GM21381 (cell line): ENCODE measurements around the gene SHC4.
"Not testable (repeated sequence)": the region's sequence is repeated elsewhere in the genome, so short reads cannot be mapped to it uniquely, and the experiment has no call there.

Experiments
- ATAC-seq: cut with Tn5 transposase; IDR thresholded peaks from one replicate; pipeline ENCODE4 v1.9.1; 2021; ENCODE audit warnings: mild to moderate bottlenecking, moderate library complexity; ENCODE audit not compliant: unreplicated experiment

The SHC4 gene

DNA sequence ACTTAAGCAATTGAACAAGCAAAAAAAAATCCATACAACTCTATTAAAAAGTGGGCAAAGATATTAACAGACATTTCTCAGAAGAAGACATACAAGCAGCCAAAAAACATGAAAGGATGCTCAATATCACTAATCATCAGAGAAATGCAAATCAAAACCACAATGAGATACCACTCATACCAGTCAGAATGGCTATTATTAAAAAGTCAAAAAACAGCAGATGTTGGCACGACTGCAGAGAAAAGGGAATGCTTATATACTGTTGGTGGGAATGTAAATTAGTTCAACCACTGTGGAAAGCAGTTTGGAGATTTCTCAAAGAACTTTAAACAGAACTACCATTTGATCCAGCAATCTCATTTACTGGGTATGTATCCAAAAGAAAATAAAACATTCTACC, 7.2 kb upstream of the SHC4 start:
- not testable (repeated sequence) for ATAC-seq

DNA sequence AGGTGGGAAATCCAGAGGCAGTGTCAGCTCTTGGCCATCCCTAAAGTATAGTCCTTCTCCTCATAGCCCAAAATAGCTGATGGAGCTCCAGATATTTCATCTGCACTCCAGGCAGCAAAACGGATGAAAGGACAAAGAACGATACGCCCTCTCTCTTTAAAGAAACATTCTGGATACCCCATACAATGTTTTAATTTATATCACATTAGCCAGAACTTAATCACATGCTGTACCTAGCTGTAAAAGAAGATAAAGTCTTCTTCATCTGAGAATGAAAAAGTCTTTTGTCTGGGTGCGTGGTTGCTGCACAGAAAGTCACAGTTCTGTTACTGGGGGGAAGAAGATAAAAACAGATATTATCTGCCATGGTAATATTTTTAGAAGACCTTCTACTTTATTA, 4.3 kb upstream of the SHC4 start:
- no peak for ATAC-seq

DNA sequence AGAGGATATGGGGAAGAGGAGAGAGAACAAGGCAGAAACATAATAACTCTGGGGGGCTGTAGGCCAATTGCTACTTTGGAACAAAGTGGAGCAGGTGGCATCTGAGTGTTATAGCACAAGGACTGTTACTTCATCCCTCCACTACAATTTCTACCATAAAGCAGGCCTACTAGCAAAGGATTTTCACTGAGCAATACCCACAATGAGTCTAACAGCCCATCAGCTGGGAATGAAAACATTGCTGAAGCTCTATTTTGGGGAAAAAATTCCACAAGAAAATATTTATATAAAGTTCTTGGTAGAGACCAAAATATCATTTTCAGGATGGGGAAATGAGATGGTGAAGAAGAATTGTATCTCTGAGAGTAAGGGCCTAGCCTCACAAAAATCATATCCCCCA, 3.6 kb upstream of the SHC4 start:
- no peak for ATAC-seq

DNA sequence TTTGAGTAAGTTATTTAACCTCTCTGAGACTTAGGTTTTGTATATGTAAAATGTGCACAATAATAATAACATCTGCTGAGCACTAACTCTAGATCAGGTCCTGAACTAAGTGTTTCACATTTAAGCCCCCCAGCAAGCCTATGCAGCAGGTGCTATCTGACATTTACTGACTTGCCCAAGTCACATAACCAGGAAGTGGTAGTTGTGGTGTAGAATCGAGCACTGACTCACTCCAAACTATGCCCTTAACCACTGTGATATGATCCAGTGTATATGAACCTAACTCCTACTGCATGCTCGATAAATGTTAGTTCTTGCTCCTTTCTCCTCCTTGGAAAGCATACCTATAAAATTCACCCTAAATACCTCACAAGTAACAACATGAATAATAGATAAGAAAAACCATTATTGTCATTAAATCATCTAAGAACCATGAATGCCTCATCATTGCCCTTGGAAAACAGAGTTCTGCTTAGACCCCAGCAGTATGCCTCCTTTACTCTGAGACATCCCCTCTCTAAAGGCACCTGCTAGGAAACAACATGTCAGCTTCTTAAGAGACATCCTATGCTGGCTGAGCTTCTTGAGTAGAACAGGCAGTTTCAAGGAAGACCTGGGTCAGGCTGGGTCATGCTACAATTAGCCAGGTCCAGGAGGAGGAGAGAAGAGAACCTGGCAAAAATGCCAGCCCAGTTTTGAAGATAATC, 3.0 kb upstream of the SHC4 start:
- ATAC-seq, result peak; percentile 84

DNA sequence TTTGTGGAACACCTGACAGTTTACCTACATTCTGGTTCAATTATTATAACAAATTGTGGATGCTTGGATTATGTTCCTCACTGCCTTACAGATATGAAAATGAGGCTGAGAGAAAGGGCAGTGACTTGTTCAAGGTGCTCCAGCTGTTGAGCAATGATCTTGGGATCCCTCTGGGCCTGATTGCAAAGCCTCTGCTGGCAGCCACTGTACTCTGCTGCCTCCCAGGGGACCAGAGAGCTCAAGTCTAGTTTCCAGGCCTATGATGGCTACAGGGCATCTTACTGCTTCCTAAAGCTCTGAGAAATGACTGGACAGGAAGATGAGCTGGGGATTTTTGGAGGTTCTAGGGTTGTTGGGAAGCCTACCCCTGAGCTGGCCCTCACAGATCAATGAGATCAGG, 2.3 kb upstream of the SHC4 start:
- peak; percentile 57 for ATAC-seq

DNA sequence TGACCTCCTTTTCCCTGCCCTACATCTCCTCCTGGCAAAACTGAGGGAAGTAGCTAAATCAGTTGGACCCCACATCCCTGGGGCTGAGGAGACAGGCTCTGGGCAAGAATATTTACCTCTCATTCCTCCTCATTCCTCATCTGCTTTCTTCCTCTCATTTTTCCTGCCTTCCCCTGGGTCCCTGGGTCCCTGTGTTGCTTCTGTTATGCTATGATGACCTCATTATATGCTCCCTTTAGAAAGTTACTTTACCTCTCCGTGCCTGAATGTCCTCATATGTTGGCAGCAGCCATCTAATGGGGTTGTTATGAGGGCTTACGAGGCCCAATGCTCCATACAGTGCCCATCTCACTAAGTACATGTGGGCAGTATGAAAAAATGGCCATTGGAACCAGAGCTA, 1.2 kb upstream of the SHC4 start:
- no peak for ATAC-seq

DNA sequence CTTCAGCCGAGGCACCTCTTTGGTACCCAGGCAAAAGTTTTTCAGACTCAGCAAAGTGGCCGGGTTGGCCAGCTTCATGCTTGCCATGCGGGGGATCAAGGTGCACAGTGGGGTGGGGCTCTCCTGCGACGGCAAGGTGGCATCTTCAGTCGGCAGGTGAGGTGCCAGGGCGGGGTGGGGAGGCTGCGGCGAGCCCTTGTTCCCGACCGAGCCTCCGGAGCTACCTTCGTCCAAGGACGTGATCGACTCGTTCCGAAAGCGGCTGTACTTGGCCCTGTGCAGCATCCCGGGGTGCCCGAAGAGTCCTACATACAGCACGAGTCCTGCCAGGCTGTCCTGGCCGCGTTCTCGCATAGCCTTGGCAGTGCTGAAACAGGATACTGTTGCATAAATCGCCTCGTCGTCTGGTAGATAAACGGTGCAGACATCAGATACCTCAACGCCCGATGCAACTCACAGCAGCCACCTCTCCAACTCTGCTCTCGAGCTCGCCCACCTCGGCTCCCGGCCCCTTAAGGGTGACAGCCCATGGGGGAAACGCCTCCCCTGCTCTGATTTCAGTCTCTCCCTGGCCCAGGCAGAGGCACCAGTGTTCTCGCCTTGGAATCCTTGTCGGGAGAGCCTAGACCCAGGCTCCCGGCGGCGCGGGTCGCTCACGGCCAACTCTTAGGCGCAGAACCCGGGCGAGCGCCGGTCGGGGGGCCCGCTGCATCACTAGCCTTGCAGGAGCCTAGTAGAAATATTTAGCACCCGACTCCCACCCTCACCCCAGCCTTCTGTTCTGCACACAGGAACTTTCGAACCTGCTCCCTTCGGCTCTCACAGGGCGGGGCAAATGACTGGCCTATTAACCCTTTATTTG, 826 bp downstream of the SHC4 start:
- no peak for ATAC-seq

DNA sequence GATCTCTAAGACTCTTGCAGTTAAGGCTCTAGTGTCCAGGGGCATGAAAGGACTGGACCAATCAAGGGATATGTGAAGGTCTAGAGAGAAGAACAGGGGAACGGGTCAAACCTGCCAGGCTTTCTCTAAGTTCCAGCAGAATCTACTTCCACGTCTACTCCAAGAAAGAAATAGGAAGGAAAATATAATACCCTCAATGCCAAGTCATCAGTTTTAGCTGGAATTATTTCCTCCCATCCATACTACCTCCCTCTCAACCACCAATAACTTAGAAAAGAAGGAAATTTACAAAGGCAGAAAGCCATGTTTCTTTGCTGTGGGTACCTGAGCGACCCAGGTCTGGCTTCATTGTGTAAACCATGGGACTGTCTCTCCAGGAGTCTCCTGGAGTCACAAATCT, 7.8 kb downstream of the SHC4 start:
- no peak for ATAC-seq

DNA sequence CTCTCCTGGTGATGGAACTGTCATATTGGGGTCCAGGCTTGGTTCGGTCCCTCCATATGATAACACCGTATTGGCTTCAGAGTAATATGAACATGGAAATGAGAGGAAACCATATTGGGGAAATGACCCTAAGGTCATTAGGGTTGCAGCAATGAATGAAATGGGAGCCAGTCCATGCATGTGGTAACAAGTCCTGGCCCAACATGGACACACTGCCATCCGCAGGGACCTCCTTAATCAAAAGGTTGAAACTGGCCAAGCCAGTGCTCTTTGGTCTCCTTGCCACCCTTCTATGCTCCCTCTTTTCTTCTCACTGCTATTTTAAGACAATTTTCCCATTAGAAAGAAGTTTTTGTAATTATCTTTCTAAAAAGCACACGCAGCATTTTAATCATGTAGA, 8.3 kb downstream of the SHC4 start:
- ATAC-seq, result no peak

DNA sequence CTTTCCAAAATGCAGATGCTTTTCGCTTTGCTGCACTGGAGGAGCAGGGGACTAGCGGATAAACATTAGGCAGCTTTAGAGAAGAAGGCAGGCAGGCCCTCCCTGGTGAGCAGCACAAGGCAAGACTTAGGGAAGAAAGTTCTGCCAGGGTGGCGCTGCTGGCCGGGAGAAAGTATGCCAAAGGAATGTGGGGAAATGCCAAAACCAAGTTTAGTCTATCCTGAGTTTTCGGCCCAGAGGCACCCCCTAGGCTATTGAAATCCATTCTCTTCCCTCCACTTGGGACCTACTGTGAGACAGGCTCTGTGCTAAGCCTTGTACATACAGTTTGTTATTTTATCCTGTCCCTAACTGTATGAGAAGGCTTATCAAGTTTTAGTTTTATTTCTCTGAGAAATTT, 9.2 kb downstream of the SHC4 start:
- no peak for ATAC-seq

DNA sequence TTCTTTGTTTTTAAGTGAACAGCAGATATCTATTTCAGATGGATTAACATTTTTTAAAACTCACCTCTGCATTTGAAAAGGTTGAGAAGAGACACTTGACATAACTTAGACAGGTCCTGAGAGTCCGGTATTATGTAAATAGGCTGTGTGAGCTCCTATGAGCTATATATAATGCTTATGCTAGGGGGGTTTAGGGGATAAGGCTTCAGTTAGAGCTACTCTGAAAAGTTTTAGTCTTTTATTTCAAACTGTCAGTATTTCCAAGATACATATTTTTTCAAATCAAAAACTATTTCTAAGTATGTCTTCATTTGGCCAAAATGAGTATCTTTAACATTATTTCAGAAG, 16.9 kb downstream of the SHC4 start:
- no peak for ATAC-seq

DNA sequence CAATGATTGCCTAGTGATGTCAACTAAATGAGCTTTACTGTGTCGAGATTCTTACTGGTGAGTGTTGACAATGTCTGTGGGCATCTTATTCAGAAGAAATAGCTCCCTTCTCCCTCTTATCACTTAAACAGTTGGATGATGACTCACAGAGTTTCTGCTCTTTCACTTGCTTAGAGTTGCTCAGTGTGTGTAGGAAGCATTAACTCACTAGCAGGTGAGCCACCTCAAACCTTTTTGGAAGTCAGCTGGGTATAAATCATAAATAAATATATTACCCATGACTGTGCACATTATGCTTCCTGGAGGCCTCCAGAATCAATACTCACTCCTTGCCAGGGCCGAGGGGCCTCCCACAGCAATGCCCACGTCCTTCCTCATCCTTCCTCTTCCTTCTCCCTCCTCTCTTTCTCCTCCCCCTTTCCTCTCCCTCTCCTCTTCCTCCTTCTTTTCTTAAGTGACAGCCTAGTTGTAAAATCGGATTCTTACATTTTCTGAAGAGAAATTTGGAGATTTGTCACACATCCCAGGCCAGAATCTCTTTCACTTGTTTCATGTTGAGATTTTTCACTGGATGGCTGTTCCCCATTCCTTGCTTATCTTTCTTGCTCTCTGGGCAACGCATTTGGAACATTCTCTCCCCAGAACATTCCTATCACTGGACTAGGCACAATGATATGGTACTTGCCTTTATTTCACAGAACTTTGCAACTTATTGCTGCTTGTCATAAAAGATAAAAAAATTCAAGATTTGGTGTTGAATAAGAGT, 17.5 kb downstream of the SHC4 start:
- no peak for ATAC-seq

DNA sequence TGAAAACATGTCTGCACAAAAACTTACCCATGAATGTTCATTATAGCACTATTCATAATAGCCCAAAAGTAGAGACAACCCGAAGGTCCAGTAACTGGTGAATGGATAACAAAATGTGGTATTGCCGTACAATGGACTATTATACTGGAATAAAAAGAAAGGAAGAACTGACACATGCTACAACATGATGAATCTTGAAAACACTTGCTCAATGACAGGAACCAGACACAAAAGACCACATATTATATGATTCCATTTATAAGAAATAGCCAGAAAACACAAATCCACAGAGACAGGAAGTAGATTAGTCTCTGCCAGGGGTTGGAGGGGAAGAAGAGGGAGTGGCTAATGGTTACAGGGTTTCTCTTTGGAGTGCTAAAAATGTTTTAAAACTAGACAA, 18.3 kb downstream of the SHC4 start:
- ATAC-seq, result no peak

DNA sequence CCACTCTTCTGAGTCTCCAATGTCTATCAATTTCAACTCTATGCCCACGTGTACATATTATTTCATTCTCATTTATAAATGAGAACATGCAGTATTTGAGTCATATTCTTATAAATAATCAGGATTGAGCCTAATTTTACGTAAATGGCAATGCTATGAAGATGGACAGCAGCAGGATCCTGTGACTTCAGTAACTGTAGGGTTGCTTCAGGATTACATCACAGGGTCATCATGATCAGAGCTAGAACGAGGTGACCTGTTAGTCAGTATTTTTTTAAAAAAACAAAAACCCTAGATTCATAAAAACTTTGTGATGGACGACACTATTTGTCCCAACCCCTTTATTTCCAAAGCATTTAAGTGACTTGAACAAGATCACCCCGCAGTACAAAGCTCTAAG, 21.8 kb downstream of the SHC4 start:
- ATAC-seq, result no peak

DNA sequence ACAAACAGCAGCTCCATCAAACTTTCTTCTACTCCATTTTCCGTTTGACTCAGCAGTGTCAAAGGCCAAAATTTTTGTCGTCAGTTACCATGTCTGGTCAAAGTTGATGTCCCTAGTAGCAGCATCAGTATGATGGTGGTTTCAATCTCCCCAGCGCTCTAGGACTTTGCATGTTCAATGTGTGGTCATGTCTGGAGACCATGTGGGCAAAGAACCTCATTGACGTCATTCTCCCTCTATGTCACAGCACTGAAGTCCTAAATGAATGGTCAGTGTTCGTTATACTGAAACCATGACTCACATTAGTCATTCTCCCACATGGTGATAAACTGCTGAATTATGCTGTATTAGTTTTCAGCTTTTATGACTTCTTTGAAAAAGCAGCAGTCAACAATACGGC, 23.2 kb downstream of the SHC4 start:
- ATAC-seq, result peak; percentile 87

DNA sequence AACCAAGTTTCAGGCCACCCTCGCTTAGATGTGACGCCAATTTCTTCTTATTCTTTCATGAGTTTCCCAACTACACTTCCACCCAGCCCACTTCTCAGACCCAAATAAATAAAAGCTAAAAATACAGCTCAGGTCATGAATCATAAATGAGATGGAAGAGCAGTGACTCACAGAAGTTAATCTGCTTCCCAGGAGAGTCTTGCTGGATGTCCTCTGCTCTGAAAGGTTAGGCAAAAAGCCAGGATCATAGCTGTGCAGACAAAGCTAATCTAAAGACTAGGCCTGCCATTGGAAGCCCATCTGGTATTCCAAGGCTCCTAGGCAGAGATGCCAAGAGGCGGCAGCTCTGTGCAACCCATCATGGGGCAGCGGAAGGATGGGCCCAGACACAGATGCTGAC, 24.1 kb downstream of the SHC4 start:
- no peak for ATAC-seq

DNA sequence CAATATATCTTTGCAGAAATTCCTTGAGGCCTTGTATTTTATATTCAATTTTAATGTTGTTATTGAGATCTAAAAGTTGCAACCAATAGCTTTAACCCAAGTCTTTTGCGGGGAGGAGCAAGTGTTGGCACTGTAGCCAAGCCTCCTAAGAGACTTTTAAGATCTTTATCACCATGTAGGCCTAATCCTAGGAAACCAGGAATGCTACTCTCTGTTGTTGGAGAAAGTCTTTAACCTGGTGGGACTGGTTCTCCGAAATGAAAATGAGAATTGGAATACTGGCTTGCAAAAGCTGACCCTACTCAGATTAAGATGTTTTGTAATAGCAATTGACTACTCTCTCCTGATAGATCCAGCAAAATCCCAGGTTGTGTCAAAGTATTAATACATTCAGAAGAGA, 25.8 kb downstream of the SHC4 start:
- ATAC-seq, result no peak

DNA sequence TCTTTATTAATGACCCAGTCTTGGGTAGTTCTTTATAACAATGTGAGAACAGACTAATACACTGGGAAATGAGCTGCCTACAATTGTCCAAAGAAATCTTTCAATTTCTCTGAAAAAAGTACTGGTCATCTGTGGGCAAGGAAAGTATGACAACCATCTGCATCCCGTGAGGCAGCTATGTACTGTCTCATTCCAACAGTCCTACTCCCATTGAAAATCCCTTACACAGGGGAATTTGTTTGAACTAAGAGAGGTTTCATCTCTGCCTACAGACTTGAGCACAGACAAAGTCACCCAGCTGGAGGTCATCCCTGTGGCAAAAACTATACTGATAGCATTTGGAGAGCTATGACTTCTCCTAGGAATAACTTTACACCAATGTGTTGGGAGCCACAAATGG, 27.1 kb downstream of the SHC4 start:
- no peak for ATAC-seq

DNA sequence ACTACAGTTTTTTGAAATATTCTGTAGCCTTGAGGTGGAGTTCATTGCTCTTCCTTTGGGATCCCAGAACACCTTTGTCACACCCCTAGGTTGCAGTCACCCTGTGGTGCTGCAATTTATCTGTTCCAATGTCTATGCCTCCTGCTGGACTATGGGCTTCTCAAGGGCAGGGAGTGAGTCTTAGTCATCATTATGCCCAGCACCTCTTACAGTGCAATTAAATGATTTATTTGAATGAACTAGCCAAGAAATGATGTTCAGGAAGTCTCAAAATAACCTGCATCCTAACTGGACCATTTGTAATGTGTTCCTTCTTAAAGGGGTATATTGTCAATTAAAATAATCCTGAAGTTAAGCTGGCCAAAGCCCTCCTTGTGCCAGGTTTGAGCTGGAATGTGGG, 28.5 kb downstream of the SHC4 start:
- no peak for ATAC-seq

DNA sequence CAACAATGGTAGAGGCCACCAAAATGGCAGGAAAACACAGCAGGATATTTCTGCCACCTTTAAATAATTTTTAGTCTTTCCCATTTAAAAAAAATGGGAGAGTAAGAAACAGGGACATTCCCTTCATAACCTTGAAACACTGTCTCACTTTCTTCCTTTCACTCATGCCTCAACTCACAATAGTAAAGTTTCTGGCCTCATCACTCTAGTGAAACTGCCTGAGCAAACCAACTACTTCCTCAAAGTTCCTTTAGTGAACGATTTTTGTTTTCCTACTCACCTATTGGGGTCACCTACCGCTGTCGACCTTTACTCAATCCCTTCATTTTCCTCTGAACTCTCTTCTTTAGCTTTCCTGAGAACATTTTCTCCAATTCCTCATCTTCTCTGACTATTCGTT, 33.0 kb downstream of the SHC4 start:
- no peak for ATAC-seq

DNA sequence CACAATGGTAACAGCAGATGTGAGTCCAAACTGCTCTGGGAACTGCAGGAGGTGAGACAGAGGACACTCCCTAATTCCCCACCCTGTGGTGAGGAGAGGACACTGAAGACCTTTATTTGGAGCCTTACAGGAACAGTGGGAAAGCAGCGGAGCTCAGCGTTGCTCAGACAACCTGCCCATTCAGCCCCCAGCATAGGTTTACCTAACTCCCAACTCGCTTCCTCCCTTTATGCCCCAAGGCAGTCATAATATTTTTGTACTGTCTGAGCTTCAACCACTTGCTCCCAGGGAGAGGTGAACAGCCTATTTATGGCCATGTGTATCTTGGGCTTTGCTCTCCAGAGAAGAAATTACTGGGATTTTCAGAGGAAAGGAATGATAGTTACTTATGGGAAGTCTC, 34.1 kb downstream of the SHC4 start:
- no peak for ATAC-seq
